NCI-H510A (cell line): ENCODE results near the gene ARID4B.
"Not testable (repeated sequence)": the region's sequence is repeated elsewhere in the genome, so short reads cannot be mapped to it uniquely, and the experiment has no call there.

Experiments used
- DNase-seq: peaks from one replicate; lab custom pipeline; 2025; lab: John Stamatoyannopoulos, UW

ARID4B gene

GRCh38 chr1:235160957-235161684, 166.9 kb downstream of the ARID4B start, which contains the start of gene RBM34:
TSS of gene RBM34 (minus strand) at chr1:235161250. CDS start at chr1:235161226, 24 bp downstream.
- peak; percentile 69 for DNase-seq

GRCh38 chr1:235160383-235160956, 167.5 kb downstream of the ARID4B start:
- no peak for DNase-seq

- DNase-seq: not testable (repeated sequence)
Observed at GRCh38 chr1:235159930-235160329, 168.0 kb downstream of the ARID4B start.

- not testable (repeated sequence) for DNase-seq
Observed at GRCh38 chr1:235159284-235159683, 168.7 kb downstream of the ARID4B start.

GRCh38 chr1:235158680-235159079, 169.3 kb downstream of the ARID4B start:
- no peak for DNase-seq

- DNase-seq: no peak
Observed at GRCh38 chr1:235157150-235157549, 170.8 kb downstream of the ARID4B start.

- no peak for DNase-seq
Observed at GRCh38 chr1:235156740-235157139, 171.2 kb downstream of the ARID4B start.

GRCh38 chr1:235156265-235156664, 171.7 kb downstream of the ARID4B start:
- DNase-seq: no peak

GRCh38 chr1:235152235-235152634, 175.7 kb downstream of the ARID4B start:
- no peak for DNase-seq

GRCh38 chr1:235151033-235151432, 176.9 kb downstream of the ARID4B start:
- DNase-seq: no peak

- DNase-seq: no peak
Observed at GRCh38 chr1:235149824-235150223, 178.2 kb downstream of the ARID4B start.

GRCh38 chr1:235147269-235147668, 180.7 kb downstream of the ARID4B start:
- DNase-seq: no peak

GRCh38 chr1:235145639-235146038, 182.3 kb downstream of the ARID4B start:
- no peak for DNase-seq

- no peak for DNase-seq
Observed at GRCh38 chr1:235142991-235143390, 185.0 kb downstream of the ARID4B start.

- DNase-seq: no peak
Observed at GRCh38 chr1:235139315-235139714, 188.7 kb downstream of the ARID4B start.

- DNase-seq: no peak
Observed at GRCh38 chr1:235138821-235139220, 189.2 kb downstream of the ARID4B start.

- no peak for DNase-seq
Observed at GRCh38 chr1:235136111-235136510, 191.9 kb downstream of the ARID4B start.

GRCh38 chr1:235134171-235134570, 193.8 kb downstream of the ARID4B start:
- no peak for DNase-seq

GRCh38 chr1:235133086-235133485, 194.9 kb downstream of the ARID4B start:
- no peak for DNase-seq

- DNase-seq: no peak
Observed at GRCh38 chr1:235131961-235132360, 196.0 kb downstream of the ARID4B start.

- no peak for DNase-seq
Observed at GRCh38 chr1:235130766-235131270, 197.2 kb downstream of the ARID4B start.

- DNase-seq: no peak
Observed at GRCh38 chr1:235129774-235130570, 198.0 kb downstream of the ARID4B start.
